Aorta (tissue), 5 donors: ENCODE results near the gene GPR162. TPM values are rescaled to one million over a fixed set of nuclear protein-coding genes. Genes with fewer than 3 reads are reported as not detected.

Source experiments
- ATAC-seq: fragments of 200-7000 bp; cut with Tn5 transposase; one replicate; pipeline ENCODE4 v1.9.1; 2022; ENCODE audit warnings: moderate library complexity; ENCODE audit not compliant: low FRiP score
- DNase-seq, 2 donors: peaks; one replicate each; pipeline ENCODE4 v3.0.0-alpha.2; 2020
- H3K27ac ChIP-seq, 2 donors: one replicate each; pipeline ENCODE4 v1.5.1; 2013; ENCODE audit warnings: low read length in 2 of 2, mild to moderate bottlenecking in 2 of 2, moderate library complexity in 2 of 2, control low read depth in 1 of 2, inconsistent platforms in 1 of 2, low read depth in 1 of 2
- H3K27me3 ChIP-seq, 2 donors: one replicate each; pipeline ENCODE4 v1.6.1; 2013; ENCODE audit warnings: control low read depth in 1 of 2, low read length in 1 of 2, mild to moderate bottlenecking in 1 of 2, moderate library complexity in 1 of 2; ENCODE audit not compliant: insufficient read depth in 2 of 2, control insufficient read depth in 1 of 2
- H3K36me3 ChIP-seq, 2 donors: one replicate each; pipeline ENCODE4 v1.6.1; 2013; ENCODE audit warnings: control low read depth in 1 of 2, low read length in 1 of 2, mild to moderate bottlenecking in 1 of 2; ENCODE audit not compliant: insufficient read depth in 2 of 2, control insufficient read depth in 1 of 2
- H3K4me1 ChIP-seq, 2 donors: one replicate each; pipeline ENCODE4 v1.6.1; 2013; ENCODE audit warnings: low read length in 2 of 2, control low read depth in 1 of 2, mild to moderate bottlenecking in 1 of 2, moderate library complexity in 1 of 2; ENCODE audit not compliant: insufficient read depth in 2 of 2, control insufficient read depth in 1 of 2
- H3K4me3 ChIP-seq, 2 donors: one replicate each; pipeline ENCODE4 v1.5.1; 2013; ENCODE audit warnings: low read length in 2 of 2, control low read depth in 1 of 2, mild to moderate bottlenecking in 1 of 2
- H3K9me3 ChIP-seq: one replicate; pipeline ENCODE4 v1.6.1; 2013; ENCODE audit warnings: mild to moderate bottlenecking, low read length; ENCODE audit not compliant: control insufficient read depth
- WGBS, 2 donors: extraction: QIAGEN DNeasy Blood & Tissue Kit; methylation state at CpG; one replicate each; pipeline ENCODE4 v1.1.7; 2013; 5-methylcytosine and 5-hydroxymethylcytosine counted together
- intact Hi-C, 2 donors: fragments of 100-400 bp; cut with DNase I; formaldehyde crosslinking; loops; one replicate each; pipeline versions ENCODE4 v1.14.2 to v1.15.0; 2022
- polyA plus RNA-seq, 2 donors: library from polyadenylated mRNA; stranded (reverse); fragments of 200-250 nt; gene quantifications; one replicate each; pipeline ENCODE4 v1.2.3, GENCODE V29; 2013
- total RNA-seq, 2 donors: library from RNA; stranded (reverse); fragmentation: NEBNext Ultra II Directional; extraction: Animal tissue kit (Norgen Biotek cat#: 25700); gene quantifications; one replicate each; pipeline ENCODE4 v1.2.1, GENCODE V29; 2021
- donor health status: healthy with polysubstance abuse.
- donor health status: Bipolar disorder and iron deficiency.
- donor health status: DM: no; HTN: no; CAD: no.
- donor health status: DM: no; HTN: no; CAD: no.
- donor health status: DM: yes; HTN: yes; CAD: no.

The GPR162 gene
- total and polyA plus RNA-seq, 4 donors: 4.4 to 17.2 (median 11.3) TPM

- Histone ChIP-seq H3K27ac (peak within 1 kb of the TSS; percentile 58 to 78), H3K36me3 (no peaks in the 10 kb centered on the region), H3K4me3 (peak within 1 kb of the TSS; percentile 58 to 60), H3K9me3 (no peaks in the 10 kb centered on the region), H3K4me1 (no peaks in the 10 kb centered on the region), H3K27me3 (no peaks in the 10 kb centered on the region)
- ATAC-seq (peak; percentile 96), DNase-seq (peak; percentile 99 to 100)
- WGBS, 2 donors: 0% methylated on average over 65 of the region's 65 CpGs
- intact Hi-C loops: loop anchor here in 1 of 2 donors (2.0 kb wide), 2 partner anchors 15 to 39 kb away; partner anchors contain the start of gene TPI1
Observed at GRCh38 chr12:6851921-6852650, 30.5 kb downstream of the GPR162 start, which contains the start of gene USP5. USP5 (plus strand) TSS chr12:6852150; CDS start chr12:6852180, 30 bp downstream.

GRCh38 chr12:6852651-6853354 is 31.2 kb downstream of the GPR162 start:
- Histone ChIP-seq H3K27ac (peak overlapping the region; percentile 29 to 34), H3K4me1 (no peaks in the 10 kb centered on the region), H3K9me3 (no peaks in the 10 kb centered on the region), H3K4me3 (peak overlapping the region; percentile 18 to 58), H3K36me3 (no peaks in the 10 kb centered on the region), H3K27me3 (no peaks in the 10 kb centered on the region)
- intact Hi-C loops: loop anchor here in 1 of 2 donors (2.0 kb wide), 2 partner anchors 14 to 38 kb away; partner anchors contain the start of gene TPI1
- ATAC-seq: peak; percentile 3
- 0% methylated on average over 18 of the region's 18 CpGs for WGBS, 2 donors
- DNase-seq: peak; percentile 83 to 86

- intact Hi-C loops: loop anchor here in 1 of 2 donors (2.0 kb wide), 2 partner anchors 13 to 37 kb away; partner anchors contain the start of gene TPI1
- DNase-seq (no peak), ATAC-seq (no peak)
- Histone ChIP-seq H3K4me1 (no peaks in the 10 kb centered on the region), H3K27ac (peak overlapping the region in 1 of 2 donors; percentile 34), H3K27me3 (no peaks in the 10 kb centered on the region), H3K4me3 (no peak overlapping the region), H3K9me3 (no peaks in the 10 kb centered on the region), H3K36me3 (peaks cover 0 to 4% of the 10 kb centered on the region in 2 donors)
- 59 to 71% methylated on average over 1 of the region's 1 CpG for WGBS, 2 donors
Observed at GRCh38 chr12:6853626-6854025, 32.0 kb downstream of the GPR162 start.

GRCh38 chr12:6854036-6854435 is 32.4 kb downstream of the GPR162 start:
- H3K9me3 ChIP-seq: no peaks in the 10 kb centered on the region
- ATAC-seq (no peak), DNase-seq (no peak)
- no peaks in the 10 kb centered on the region for H3K27me3 ChIP-seq
- peaks cover 0 to 5% of the 10 kb centered on the region in 2 donors for H3K36me3 ChIP-seq
- WGBS, 2 donors: 74 to 80% methylated on average over 6 of the region's 6 CpGs
- H3K4me3 ChIP-seq: no peak overlapping the region
- intact Hi-C loops: no loop called here
- no peaks in the 10 kb centered on the region for H3K4me1 ChIP-seq
- H3K27ac ChIP-seq: no peak overlapping the region

GRCh38 chr12:6855322-6855721 is 33.7 kb downstream of the GPR162 start:
- Histone ChIP-seq H3K36me3 (peaks cover 0 to 6% of the 10 kb centered on the region in 2 donors), H3K4me3 (no peak overlapping the region), H3K9me3 (no peaks in the 10 kb centered on the region), H3K27me3 (no peaks in the 10 kb centered on the region), H3K4me1 (no peaks in the 10 kb centered on the region), H3K27ac (no peak overlapping the region)
- WGBS, 2 donors: 89 to 90% methylated on average over 14 of the region's 14 CpGs
- ATAC-seq (no peak), DNase-seq (no peak)
- intact Hi-C loops: no loop called here

GRCh38 chr12:6858799-6859198 is 37.2 kb downstream of the GPR162 start:
- Histone ChIP-seq H3K36me3 (peaks cover 3 to 17% of the 10 kb centered on the region in 2 donors), H3K27me3 (no peaks in the 10 kb centered on the region), H3K9me3 (no peaks in the 10 kb centered on the region), H3K27ac (no peak overlapping the region), H3K4me3 (no peak overlapping the region), H3K4me1 (no peaks in the 10 kb centered on the region)
- no peak for DNase-seq
- intact Hi-C loops: no loop called here
- ATAC-seq: no peak
- 95 to 98% methylated on average over 2 of the region's 2 CpGs for WGBS, 2 donors

GRCh38 chr12:6860116-6860515 is 38.5 kb downstream of the GPR162 start:
- H3K4me3 ChIP-seq: no peak overlapping the region
- WGBS, 2 donors: 92 to 96% methylated on average over 9 of the region's 9 CpGs
- DNase-seq: no peak
- H3K36me3 ChIP-seq: peaks cover 3 to 17% of the 10 kb centered on the region in 2 donors
- intact Hi-C loops: no loop called here
- H3K27ac ChIP-seq: no peak overlapping the region
- H3K9me3 ChIP-seq: no peaks in the 10 kb centered on the region
- H3K4me1 ChIP-seq: no peaks in the 10 kb centered on the region
- no peak for ATAC-seq
- no peaks in the 10 kb centered on the region for H3K27me3 ChIP-seq

- Histone ChIP-seq H3K4me1 (no peaks in the 10 kb centered on the region), H3K27me3 (no peaks in the 10 kb centered on the region), H3K27ac (no peak overlapping the region), H3K9me3 (no peaks in the 10 kb centered on the region), H3K36me3 (peaks cover 3 to 17% of the 10 kb centered on the region in 2 donors), H3K4me3 (no peak overlapping the region)
- DNase-seq (no peak), ATAC-seq (no peak)
- WGBS, 2 donors: 94 to 96% methylated on average over 7 of the region's 7 CpGs
- intact Hi-C loops: no loop called here
Observed at GRCh38 chr12:6860942-6861341, 39.3 kb downstream of the GPR162 start.
